SH-SY5Y (cell line): ENCODE measurements around the gene DPCD.

ENCODE experiments used
- GATA2 ChIP-seq: IDR thresholded peaks from 2 replicates; pipeline ENCODE4 v1.6.1; 2011; ENCODE audit warnings: mild to moderate bottlenecking, low read depth, low read length
- GATA3 ChIP-seq: IDR thresholded peaks from 2 replicates; pipeline ENCODE4 v1.6.1; 2011; ENCODE audit warnings: low read depth, mild to moderate bottlenecking, low read length, moderate library complexity

DNA sequence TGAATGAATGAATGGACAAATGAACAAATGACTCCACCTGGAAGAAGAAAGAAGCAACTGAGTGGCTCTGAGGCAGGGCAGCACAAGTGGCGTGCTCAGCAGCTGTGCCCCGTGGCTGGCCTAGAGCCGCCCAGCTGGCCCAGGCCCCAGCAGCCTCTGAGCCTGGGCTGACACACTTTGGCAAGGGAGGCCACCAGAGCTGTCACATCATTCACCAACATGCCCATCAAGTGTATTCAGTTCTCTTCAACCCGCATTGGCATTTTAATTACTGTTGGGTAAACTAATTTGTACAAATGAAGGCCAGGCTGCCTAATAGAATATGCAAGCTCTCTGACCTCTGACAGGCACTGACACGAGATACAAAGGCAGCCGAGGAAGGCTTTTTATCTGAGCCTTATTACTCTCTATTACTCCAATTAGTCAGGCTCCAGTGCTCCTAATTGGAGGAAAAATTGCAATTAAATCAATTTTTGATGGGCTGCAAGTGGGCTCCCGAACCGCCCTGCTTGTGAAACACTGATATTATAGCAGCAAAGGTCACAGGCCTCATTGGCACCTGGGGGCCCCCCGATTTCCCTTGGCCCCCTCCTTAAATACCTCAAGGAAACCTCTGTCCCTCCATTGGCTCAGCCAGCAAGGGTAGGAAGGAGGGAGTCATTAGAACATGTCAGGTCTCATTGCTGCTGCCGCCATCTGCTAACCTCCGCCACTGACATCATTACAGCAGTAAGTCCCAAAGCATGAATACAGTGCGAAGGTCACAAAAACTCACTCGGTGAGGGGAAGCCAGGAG is 41.9 kb downstream of the DPCD start:
- TF ChIP-seq GATA2 (no peak), GATA3 (no peak)
